Hepatocyte (in vitro differentiated cells): ENCODE measurements around the gene GRM1.

Experiments
- CTCF ChIP-seq: fragments of 200-600 bp; sonication (generic); IDR thresholded peaks from 2 replicates; pipeline ENCODE4 v1.5.1; 2016; ENCODE audit warnings: antibody characterized with exemption, mild to moderate bottlenecking; ENCODE audit not compliant: poor library complexity
- EZH2 ChIP-seq: fragments of 200-600 bp; sonication (generic); IDR thresholded peaks from 2 replicates; pipeline ENCODE4 v1.6.1; 2016; ENCODE audit warnings: antibody characterized with exemption, mild to moderate bottlenecking, borderline replicate concordance

DNA sequence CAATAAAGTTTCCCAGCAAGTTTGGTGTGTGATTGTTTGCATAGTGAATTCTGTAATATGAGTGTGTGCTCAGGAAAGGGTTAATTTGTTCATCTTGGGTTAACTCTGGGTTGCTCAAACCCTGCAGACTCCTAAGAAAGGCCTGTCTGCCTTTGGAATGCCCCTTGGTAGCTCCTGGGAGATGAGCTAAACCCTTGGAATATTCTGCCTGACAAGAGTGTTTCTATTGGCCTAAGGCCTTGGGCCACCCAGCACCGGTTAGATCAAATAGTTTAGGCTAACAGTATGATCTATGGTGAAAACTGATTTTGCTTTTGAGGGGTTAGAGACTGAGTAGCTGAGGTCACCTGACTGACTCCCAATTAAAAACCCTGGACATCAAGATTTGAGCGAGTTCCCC is 248.3 kb downstream of the GRM1 start:
- TF ChIP-seq CTCF (no peak), EZH2 (no peak)
